ENCODE data around the gene DLGAP1. TPM values are rescaled to one million over a fixed set of nuclear protein-coding genes. Genes with fewer than 3 reads are reported as not detected.

Gene DLGAP1
- total RNA-seq, 1 donor from 2014 or later = 13.6 TPM

- no peak for DNase-seq
- H3K27ac Mint-ChIP-seq (ENCODE audit: unreplicated experiment) = no peak overlapping the region
- H3K27me3 Mint-ChIP-seq (ENCODE audit: unreplicated experiment) = peaks cover 2% of the 10 kb centered on the region
- no peak for TF ChIP-seq CTCF (IDR thresholded peaks at IDR 0.05; ENCODE audit: partially characterized antibody, unreplicated experiment)
- H3K4me1 Mint-ChIP-seq (ENCODE audit: low read depth, unreplicated experiment) = peaks cover 15% of the 10 kb centered on the region
- no peaks in the 10 kb centered on the region for H3K36me3 Mint-ChIP-seq (ENCODE audit: unreplicated experiment)
- no peak overlapping the region for H3K4me3 Mint-ChIP-seq (ENCODE audit: unreplicated experiment)
- no peaks in the 10 kb centered on the region for H3K9me3 Mint-ChIP-seq (ENCODE audit: unreplicated experiment)
These were observed 251.3 kb downstream of the DLGAP1 start for GRCh38 chr18:4203568-4204437.

- Mint-ChIP-seq H3K27me3 (ENCODE audit: unreplicated experiment) (peaks cover 2% of the 10 kb centered on the region), H3K9me3 (ENCODE audit: unreplicated experiment) (no peaks in the 10 kb centered on the region), H3K27ac (ENCODE audit: unreplicated experiment) (no peak overlapping the region), H3K4me3 (ENCODE audit: unreplicated experiment) (no peak overlapping the region), H3K36me3 (ENCODE audit: unreplicated experiment) (no peaks in the 10 kb centered on the region), H3K4me1 (ENCODE audit: low read depth, unreplicated experiment) (peaks cover 11% of the 10 kb centered on the region)
- no peak for DNase-seq
- no peak for TF ChIP-seq CTCF (IDR thresholded peaks at IDR 0.05; ENCODE audit: partially characterized antibody, unreplicated experiment)
These were observed 254.7 kb downstream of the DLGAP1 start for GRCh38 chr18:4200399-4200798.

GRCh38 chr18:4198956-4199355, 256.2 kb downstream of the DLGAP1 start:
- peak; percentile 14 for DNase-seq
- no peak overlapping the region for H3K4me3 Mint-ChIP-seq (ENCODE audit: unreplicated experiment)
- no peaks in the 10 kb centered on the region for H3K36me3 Mint-ChIP-seq (ENCODE audit: unreplicated experiment)
- peaks cover 10% of the 10 kb centered on the region for H3K4me1 Mint-ChIP-seq (ENCODE audit: low read depth, unreplicated experiment)
- no peaks in the 10 kb centered on the region for H3K9me3 Mint-ChIP-seq (ENCODE audit: unreplicated experiment)
- no peaks in the 10 kb centered on the region for H3K27me3 Mint-ChIP-seq (ENCODE audit: unreplicated experiment)
- TF ChIP-seq CTCF (IDR thresholded peaks at IDR 0.05; ENCODE audit: partially characterized antibody, unreplicated experiment) = no peak
- H3K27ac Mint-ChIP-seq (ENCODE audit: unreplicated experiment) = no peak overlapping the region

GRCh38 chr18:4196351-4196750, 258.8 kb downstream of the DLGAP1 start:
- Mint-ChIP-seq H3K27ac (ENCODE audit: unreplicated experiment) (no peak overlapping the region), H3K4me1 (ENCODE audit: low read depth, unreplicated experiment) (peaks cover 4% of the 10 kb centered on the region), H3K9me3 (ENCODE audit: unreplicated experiment) (no peaks in the 10 kb centered on the region), H3K36me3 (ENCODE audit: unreplicated experiment) (no peaks in the 10 kb centered on the region), H3K4me3 (ENCODE audit: unreplicated experiment) (no peak overlapping the region), H3K27me3 (ENCODE audit: unreplicated experiment) (no peaks in the 10 kb centered on the region)
- TF ChIP-seq CTCF (IDR thresholded peaks at IDR 0.05; ENCODE audit: partially characterized antibody, unreplicated experiment) = no peak
- DNase-seq = no peak

GRCh38 chr18:4193086-4193485, 262.0 kb downstream of the DLGAP1 start:
- Mint-ChIP-seq H3K27me3 (ENCODE audit: unreplicated experiment) (no peaks in the 10 kb centered on the region), H3K27ac (ENCODE audit: unreplicated experiment) (no peak overlapping the region), H3K36me3 (ENCODE audit: unreplicated experiment) (no peaks in the 10 kb centered on the region), H3K4me1 (ENCODE audit: low read depth, unreplicated experiment) (no peaks in the 10 kb centered on the region), H3K4me3 (ENCODE audit: unreplicated experiment) (no peak overlapping the region), H3K9me3 (ENCODE audit: unreplicated experiment) (no peaks in the 10 kb centered on the region)
- no peak for TF ChIP-seq CTCF (IDR thresholded peaks at IDR 0.05; ENCODE audit: partially characterized antibody, unreplicated experiment)
- no peak for DNase-seq
